Adrenal gland (tissue), 12 donors: ENCODE data around the gene KCTD5. TPM values are rescaled to one million over a fixed set of nuclear protein-coding genes. Genes with fewer than 3 reads are reported as not detected.

Experiments used
- DNase-seq, 7 donors: peaks; one replicate each; pipeline ENCODE4 v3.0.0-alpha.2; 2019 to 2020
- H3K27ac ChIP-seq, 5 donors: fragments of 200-600 bp; sonication (generic) in 4 of 5; 1 replicate in 3 of 5; 2 replicates in 2 of 5; pipeline versions ENCODE4 v1.5.1 to v1.8.0; 2016 to 2020; ENCODE audit warnings: mild to moderate bottlenecking in 1 of 5
- H3K27me3 ChIP-seq: fragments of 200-600 bp; 2 replicates; pipeline ENCODE4 v1.8.0; 2021
- H3K36me3 ChIP-seq, 2 donors: fragments of 200-600 bp; replicated peaks in 1 of 2; 1 replicate in 1 of 2; 2 replicates in 1 of 2; pipeline versions ENCODE4 v1.5.1 to v1.8.0; 2018 to 2022
- H3K4me1 ChIP-seq, 2 donors: fragments of 200-600 bp; replicated peaks in 1 of 2; 1 replicate in 1 of 2; 2 replicates in 1 of 2; pipeline versions ENCODE4 v1.5.1 to v1.8.0; 2018 to 2021
- H3K4me3 ChIP-seq, 4 donors: fragments of 200-600 bp; sonication (generic) in 3 of 4; one replicate each; pipeline ENCODE4 v1.5.1; 2016 to 2018
- H3K9me3 ChIP-seq, 3 donors: fragments of 200-600 bp; sonication (generic) in 1 of 3; replicated peaks in 1 of 3; 1 replicate in 2 of 3; 2 replicates in 1 of 3; pipeline versions ENCODE4 v1.5.1 to v1.8.0; 2016 to 2021
- CTCF ChIP-seq, 6 experiments: fragments of 450-650 bp in 4 of 6; fragments of 200-600 bp in 2 of 6; sonication (generic) in 1 of 6; IDR thresholded peaks; 1 replicate in 5 of 6; 2 replicates in 1 of 6; pipeline versions ENCODE4 v1.5.1 to v1.8.0; 2016 to 2021; ENCODE audit warnings: antibody characterized with exemption in 6 of 6, mild to moderate bottlenecking in 2 of 6, moderate library complexity in 1 of 6
- POLR2A ChIP-seq, 2 donors: fragments of 450-650 bp; IDR thresholded peaks; one replicate each; pipeline ENCODE4 v1.6.1; 2017; ENCODE audit warnings: antibody characterized with exemption in 2 of 2, mild to moderate bottlenecking in 2 of 2, moderate library complexity in 1 of 2
- WGBS, 4 donors: extraction: QIAGEN DNeasy Blood & Tissue Kit in 2 of 4; methylation state at CpG; one replicate each; pipeline versions ENCODE4 v1.1.5 to v1.1.7; 2013 to 2017; 5-methylcytosine and 5-hydroxymethylcytosine counted together
- intact Hi-C, 2 donors: fragments of 100-400 bp; cut with DNase I; formaldehyde crosslinking; loops; one replicate each; pipeline versions ENCODE4 v1.14.1 to v1.15.0; 2022 to 2023
- polyA plus RNA-seq, 3 donors: library from polyadenylated mRNA; stranded (reverse); fragments of 200-250 nt in 2 of 3; fragments of 350-450 nt in 1 of 3; fragmentation: Illumina TruSeq in 1 of 3; extraction: RNeasy Lipid Tissue Mini Kit (QIAGEN cat#74804) in 1 of 3; gene quantifications; one replicate each; pipeline ENCODE4 v1.2.3, GENCODE V29; 2013 to 2014
- total RNA-seq, 9 donors: library from RNA; depleted of rRNA in 4 of 9; stranded (reverse); fragments of >200 nt in 4 of 9; fragments of 120-200 nt in 1 of 9; fragmentation: NEBNext Ultra II Directional in 1 of 9; extraction: Animal tissue kit (Norgen Biotek cat#: 25700) in 1 of 9; gene quantifications; one replicate each; pipeline versions ENCODE4 v1.1.0 to v1.2.4, GENCODE V29; 2013 to 2023
- donor health status: healthy with polysubstance abuse.
- donor health status: Bipolar disorder and iron deficiency.
- donor health status: DM: yes; HTN: yes; CAD: no.
- donor health status: DM: no; HTN: no; CAD: no.
- donor health status: DM: no; HTN: no; CAD: no.
- donor health status: DM: yes; HTN: yes; CAD: no.

Gene KCTD5
- total and polyA plus RNA-seq, 12 donors, result 11.0 to 81.5 (median 18.7) TPM

- H3K27me3 ChIP-seq, result no peaks in the 10 kb centered on the region
- no peak overlapping the region for H3K4me3 ChIP-seq
- intact Hi-C loops, result no loop called here
- DNase-seq, result no peak
- WGBS, 4 donors, result 77 to 80% (median 78%) methylated on average over 6 to 14 of the region's 14 CpGs
- TF ChIP-seq POLR2A (IDR thresholded peaks at IDR 0.05) (no peak), CTCF (IDR thresholded peaks at IDR 0.05) (no peak)
- H3K36me3 ChIP-seq, result peaks cover 0 to 5% of the 10 kb centered on the region in 2 donors
- H3K27ac ChIP-seq, result no peak overlapping the region
- no peaks in the 10 kb centered on the region for H3K9me3 ChIP-seq
- no peaks in the 10 kb centered on the region for H3K4me1 ChIP-seq
Measured at GRCh38 chr16:2713523-2713922, 31.2 kb downstream of the KCTD5 start.

GRCh38 chr16:2713985-2714774 is 31.9 kb downstream of the KCTD5 start:
- TF ChIP-seq CTCF (IDR thresholded peaks at IDR 0.05) (no peak), POLR2A (IDR thresholded peaks at IDR 0.05) (no peak)
- no peak overlapping the region for H3K27ac ChIP-seq
- no peak overlapping the region for H3K4me3 ChIP-seq
- no peaks in the 10 kb centered on the region for H3K27me3 ChIP-seq
- 74 to 83% (median 82%) methylated on average over 12 to 28 of the region's 28 CpGs for WGBS, 4 donors
- H3K9me3 ChIP-seq, result no peaks in the 10 kb centered on the region
- H3K36me3 ChIP-seq, result peaks cover 0 to under 1% of the 10 kb centered on the region in 2 donors
- peaks cover 0 to 2% of the 10 kb centered on the region in 2 donors for H3K4me1 ChIP-seq
- intact Hi-C loops, result no loop called here
- DNase-seq, result no peak

GRCh38 chr16:2715064-2715463 is 32.7 kb downstream of the KCTD5 start:
- H3K4me1 ChIP-seq, result peaks cover 0 to 7% of the 10 kb centered on the region in 2 donors
- H3K4me3 ChIP-seq, result no peak overlapping the region
- TF ChIP-seq CTCF (IDR thresholded peaks at IDR 0.05) (no peak), POLR2A (IDR thresholded peaks at IDR 0.05) (no peak)
- intact Hi-C loops, result no loop called here
- H3K27ac ChIP-seq, result no peak overlapping the region
- no peaks in the 10 kb centered on the region for H3K27me3 ChIP-seq
- DNase-seq, result no peak
- 29 to 43% (median 30%) methylated on average over 7 to 9 of the region's 9 CpGs for WGBS, 4 donors
- H3K9me3 ChIP-seq, result no peaks in the 10 kb centered on the region
- no peaks in the 10 kb centered on the region for H3K36me3 ChIP-seq

GRCh38 chr16:2715519-2715918 is 33.2 kb downstream of the KCTD5 start:
- Histone ChIP-seq H3K4me1 (peaks cover 0 to 12% of the 10 kb centered on the region in 2 donors), H3K27ac (no peak overlapping the region), H3K36me3 (no peaks in the 10 kb centered on the region), H3K9me3 (no peaks in the 10 kb centered on the region), H3K27me3 (no peaks in the 10 kb centered on the region), H3K4me3 (no peak overlapping the region)
- WGBS, 4 donors, result 0 to 5% (median 4%) methylated on average over 5 to 33 of the region's 33 CpGs; no CpG with 5 or more reads in 1 of the 4 donors
- intact Hi-C loops, result no loop called here
- peak; percentile 51 to 75 (median 65) for DNase-seq
- TF ChIP-seq POLR2A (IDR thresholded peaks at IDR 0.05) (no peak), CTCF (IDR thresholded peaks at IDR 0.05) (no peak)
